HG02884 (cell line): ENCODE results near the gene B4GALNT4.
"Not testable (repeated sequence)": the region's sequence is repeated elsewhere in the genome, so short reads cannot be mapped to it uniquely, and the experiment has no call there.

Source experiments
- ATAC-seq: cut with Tn5 transposase; IDR thresholded peaks from one replicate; pipeline ENCODE4 v1.9.1; 2021; ENCODE audit warnings: mild to moderate bottlenecking, moderate library complexity; ENCODE audit not compliant: unreplicated experiment

B4GALNT4 gene

GRCh38 chr11:369336-370018 lies at the start of gene B4GALNT4:
Gene B4GALNT4 (plus strand): TSS chr11:369499. CDS start chr11:369804, 305 bp downstream.
- ATAC-seq = no peak

- not testable (repeated sequence) for ATAC-seq
These were observed 49.4 kb upstream of the B4GALNT4 start for GRCh38 chr11:319888-320273.

DNA sequence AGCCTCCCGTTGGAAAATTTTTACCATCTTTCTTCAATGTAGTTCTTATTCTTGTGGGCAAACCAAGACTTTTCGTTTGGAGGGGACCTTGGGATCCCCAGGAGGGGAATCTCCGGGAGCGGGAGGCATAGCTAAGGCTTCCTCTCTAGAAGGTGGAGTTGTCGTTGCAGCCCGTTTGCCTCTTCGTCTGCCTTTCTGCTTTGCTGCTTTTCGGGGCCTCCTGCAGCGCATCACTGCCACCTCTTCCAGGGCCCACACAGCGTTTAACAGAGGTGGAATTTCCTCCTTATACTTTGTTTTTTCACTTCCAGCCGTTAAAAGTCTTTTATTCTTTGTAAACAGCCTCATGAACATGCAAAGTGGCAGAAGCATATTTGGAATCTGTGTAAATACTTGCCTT lies 45.1 kb upstream of the B4GALNT4 start:
- ATAC-seq = no peak

- not testable (repeated sequence) for ATAC-seq
These were observed 44.4 kb upstream of the B4GALNT4 start for GRCh38 chr11:324593-325517.

DNA sequence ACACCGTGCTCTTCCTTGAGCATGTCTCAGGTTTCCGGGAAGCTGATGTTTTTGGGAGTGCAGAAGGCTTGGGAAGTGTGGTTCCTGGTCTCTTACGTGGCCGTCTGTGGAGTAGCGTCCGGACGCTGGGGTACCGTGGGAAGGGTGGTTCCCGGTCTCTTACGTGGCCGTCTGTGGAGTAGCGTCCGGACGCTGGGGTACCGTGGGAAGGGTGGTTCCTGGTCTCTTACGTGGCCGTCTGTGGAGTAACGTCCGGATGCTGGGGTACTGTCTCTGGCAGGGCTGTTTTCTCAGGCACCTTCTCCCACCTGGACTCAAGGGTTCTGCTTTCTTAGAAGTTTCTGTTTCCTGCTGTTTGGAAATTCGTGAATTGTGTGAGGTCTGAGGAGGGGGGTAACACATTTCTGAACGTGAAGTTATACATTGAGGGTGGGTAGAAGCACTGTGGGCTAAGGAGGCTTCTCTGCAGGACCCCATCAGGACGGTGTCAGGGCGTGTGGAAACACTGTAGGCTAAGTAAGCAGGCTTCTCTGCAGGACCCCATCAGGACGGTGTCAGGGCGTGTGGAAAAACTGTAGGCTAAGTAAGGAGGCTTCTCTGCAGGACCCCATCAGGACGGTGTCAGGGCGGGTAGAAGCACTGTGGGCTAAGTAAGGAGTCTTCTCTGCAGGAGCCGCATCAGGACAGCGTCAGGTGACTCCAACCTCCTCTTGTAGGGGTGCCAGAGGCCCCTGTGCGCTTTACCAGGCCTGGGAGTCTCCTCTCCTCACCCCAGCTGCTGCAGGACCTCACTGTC lies 43.3 kb upstream of the B4GALNT4 start:
- ATAC-seq = no peak

DNA sequence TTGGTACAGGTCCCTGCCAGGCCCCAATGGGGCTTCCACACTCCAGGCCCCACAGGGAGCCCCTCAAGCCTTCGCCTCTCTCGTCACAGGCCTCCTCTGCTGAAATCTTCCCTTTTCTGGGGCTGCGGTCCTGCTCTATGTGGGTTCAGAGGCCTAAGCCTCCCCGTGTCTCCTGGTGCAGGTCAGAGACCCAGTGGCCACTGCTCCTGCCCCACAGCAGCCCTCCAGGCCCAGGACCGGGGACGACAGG lies 42.8 kb upstream of the B4GALNT4 start:
- no peak for ATAC-seq

GRCh38 chr11:326842-327580 lies 42.3 kb upstream of the B4GALNT4 start:
- peak; percentile 54 for ATAC-seq

- no peak for ATAC-seq
These were observed 41.7 kb upstream of the B4GALNT4 start for GRCh38 chr11:327581-327923.

GRCh38 chr11:328012-328411 lies 41.3 kb upstream of the B4GALNT4 start:
- ATAC-seq = no peak

GRCh38 chr11:328516-329100 lies 40.7 kb upstream of the B4GALNT4 start:
- ATAC-seq = not testable (repeated sequence)

GRCh38 chr11:329886-330253 lies 39.4 kb upstream of the B4GALNT4 start:
- no peak for ATAC-seq

- ATAC-seq = no peak
These were observed 39.0 kb upstream of the B4GALNT4 start for GRCh38 chr11:330307-330693.

GRCh38 chr11:330694-331357 lies 38.5 kb upstream of the B4GALNT4 start:
- no peak for ATAC-seq

DNA sequence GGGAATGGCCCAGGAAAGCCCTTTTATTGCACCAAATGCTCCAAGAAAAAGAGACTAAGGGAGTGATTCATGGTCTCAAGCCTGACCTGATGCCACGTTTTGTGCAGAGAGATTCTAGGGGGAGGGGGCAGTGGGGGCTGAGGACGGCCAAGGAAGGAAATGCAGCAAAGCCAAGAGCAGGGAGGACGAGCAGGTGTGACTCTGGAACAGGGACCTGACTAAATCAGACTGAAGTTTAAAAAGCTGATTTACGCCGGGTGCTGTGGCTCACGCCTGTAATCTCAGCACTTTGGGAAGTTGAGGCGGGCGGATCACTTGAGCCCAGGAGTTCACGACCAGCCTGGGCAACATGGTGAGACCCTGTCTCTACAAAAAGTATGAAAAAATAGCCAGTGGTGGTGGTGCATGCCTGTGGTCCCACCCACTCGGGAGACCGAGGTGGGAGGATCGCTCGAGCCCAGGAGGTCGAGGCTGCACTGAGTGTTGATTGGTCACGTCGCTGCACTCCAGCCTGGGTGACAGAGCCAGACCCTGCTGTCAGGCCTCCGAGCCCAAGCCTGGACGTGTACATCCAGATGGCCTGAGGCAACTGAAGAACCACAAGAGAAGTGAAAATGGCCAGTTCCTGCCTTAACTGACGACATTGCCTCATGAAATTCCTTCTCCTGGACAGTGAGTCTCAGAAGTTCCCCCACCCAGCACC lies 37.8 kb upstream of the B4GALNT4 start:
- ATAC-seq = no peak

- ATAC-seq = no peak
These were observed 36.4 kb upstream of the B4GALNT4 start for GRCh38 chr11:332651-333480.

- ATAC-seq = not testable (repeated sequence)
These were observed 35.6 kb upstream of the B4GALNT4 start for GRCh38 chr11:333616-334263.

GRCh38 chr11:334264-334994 lies 34.9 kb upstream of the B4GALNT4 start:
- ATAC-seq = no peak
